KMS-11 (cell line): ENCODE data around the gene ZFP28.

Experiments
- H2AFZ ChIP-seq: fragments of 200-600 bp; sonication (generic); 2 replicates; pipeline ENCODE4 v1.6.1; 2016; ENCODE audit warnings: antibody characterized with exemption, mixed run types, low read depth
- H3K27ac ChIP-seq: fragments of 200-600 bp; sonication (generic); 2 replicates; pipeline ENCODE4 v1.6.1; 2016; ENCODE audit warnings: mild to moderate bottlenecking, mixed run types
- H3K27me3 ChIP-seq: fragments of 200-600 bp; sonication (generic); 2 replicates; pipeline ENCODE4 v1.6.1; 2017; ENCODE audit warnings: mild to moderate bottlenecking, low read depth, mixed run types, moderate library complexity; ENCODE audit not compliant: insufficient read depth
- H3K36me3 ChIP-seq: fragments of 200-600 bp; sonication (generic); 2 replicates; pipeline ENCODE4 v1.6.1; 2017; ENCODE audit warnings: mild to moderate bottlenecking, mixed run types; ENCODE audit not compliant: insufficient read depth
- H3K4me1 ChIP-seq: fragments of 200-600 bp; sonication (generic); 2 replicates; pipeline ENCODE4 v1.6.1; 2016; ENCODE audit warnings: mild to moderate bottlenecking, low read depth, mixed run types; ENCODE audit not compliant: poor library complexity, severe bottlenecking
- H3K4me2 ChIP-seq: fragments of 200-600 bp; sonication (generic); 2 replicates; pipeline ENCODE4 v1.7.0; 2016; ENCODE audit warnings: mild to moderate bottlenecking, mixed run types
- H3K4me3 ChIP-seq: fragments of 200-600 bp; sonication (generic); IDR thresholded peaks from 2 replicates; pipeline ENCODE4 v1.6.1; 2017; ENCODE audit warnings: low read depth, low read length, mixed read lengths; ENCODE audit not compliant: insufficient read depth
- H3K79me2 ChIP-seq: fragments of 200-600 bp; sonication (generic); 2 replicates; pipeline ENCODE4 v1.6.1; 2016; ENCODE audit warnings: low read depth, mixed run types; ENCODE audit not compliant: insufficient read depth
- H3K9ac ChIP-seq: fragments of 200-600 bp; sonication (generic); 2 replicates; pipeline ENCODE4 v1.6.1; 2016; ENCODE audit warnings: mild to moderate bottlenecking, mixed run types
- H4K20me1 ChIP-seq: fragments of 200-600 bp; sonication (generic); 2 replicates; pipeline ENCODE4 v1.6.1; 2016; ENCODE audit warnings: mild to moderate bottlenecking, mixed run types; ENCODE audit not compliant: insufficient read depth
- TF ChIP-seq, protein P1 (sequence below): fragments of 200-600 bp; sonication (generic); conservative IDR thresholded peaks from 2 replicates; pipeline ENCODE4 v1.6.1; 2017; ENCODE audit warnings: low read depth, mild to moderate bottlenecking, antibody characterized with exemption, low read length, moderate library complexity, mixed read lengths

ZFP28 gene

DNA sequence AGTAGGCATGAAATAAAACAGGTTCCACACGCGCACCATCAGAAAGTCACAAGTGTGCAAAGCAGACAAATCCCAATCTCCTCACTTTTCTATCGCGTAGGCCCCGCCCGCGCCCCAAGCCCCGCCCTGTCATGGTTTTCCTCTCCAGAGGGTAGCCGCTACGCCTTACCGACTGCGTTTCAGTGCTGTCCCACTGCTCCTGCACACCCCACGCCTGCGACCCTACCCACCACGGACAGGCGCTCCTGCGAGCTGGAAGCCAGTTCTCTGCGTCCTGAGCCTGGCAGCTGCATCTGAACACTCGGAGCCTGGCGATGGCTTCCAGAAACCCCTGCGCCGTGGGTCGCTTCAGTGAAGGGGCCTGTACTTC is 28.1 kb downstream of the ZFP28 start:
- Histone ChIP-seq H3K79me2 (no peaks in the 10 kb centered on the region), H3K9ac (peak overlapping the region; percentile 44; the same call in 1 of the 2 replicates), H3K4me2 (peak overlapping the region; percentile 34; the same call in 1 of the 2 replicates), H3K36me3 (no peaks in the 10 kb centered on the region), H3K27ac (no peak overlapping the region), H3K4me3 (no peak overlapping the region), H4K20me1 (no peaks in the 10 kb centered on the region), H3K4me1 (no peaks in the 10 kb centered on the region), H3K27me3 (no peaks in the 10 kb centered on the region), H2AFZ (peak overlapping the region; percentile 97)
- TF ChIP-seq, protein P1, sequence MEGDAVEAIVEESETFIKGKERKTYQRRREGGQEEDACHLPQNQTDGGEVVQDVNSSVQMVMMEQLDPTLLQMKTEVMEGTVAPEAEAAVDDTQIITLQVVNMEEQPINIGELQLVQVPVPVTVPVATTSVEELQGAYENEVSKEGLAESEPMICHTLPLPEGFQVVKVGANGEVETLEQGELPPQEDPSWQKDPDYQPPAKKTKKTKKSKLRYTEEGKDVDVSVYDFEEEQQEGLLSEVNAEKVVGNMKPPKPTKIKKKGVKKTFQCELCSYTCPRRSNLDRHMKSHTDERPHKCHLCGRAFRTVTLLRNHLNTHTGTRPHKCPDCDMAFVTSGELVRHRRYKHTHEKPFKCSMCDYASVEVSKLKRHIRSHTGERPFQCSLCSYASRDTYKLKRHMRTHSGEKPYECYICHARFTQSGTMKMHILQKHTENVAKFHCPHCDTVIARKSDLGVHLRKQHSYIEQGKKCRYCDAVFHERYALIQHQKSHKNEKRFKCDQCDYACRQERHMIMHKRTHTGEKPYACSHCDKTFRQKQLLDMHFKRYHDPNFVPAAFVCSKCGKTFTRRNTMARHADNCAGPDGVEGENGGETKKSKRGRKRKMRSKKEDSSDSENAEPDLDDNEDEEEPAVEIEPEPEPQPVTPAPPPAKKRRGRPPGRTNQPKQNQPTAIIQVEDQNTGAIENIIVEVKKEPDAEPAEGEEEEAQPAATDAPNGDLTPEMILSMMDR: no peak

DNA sequence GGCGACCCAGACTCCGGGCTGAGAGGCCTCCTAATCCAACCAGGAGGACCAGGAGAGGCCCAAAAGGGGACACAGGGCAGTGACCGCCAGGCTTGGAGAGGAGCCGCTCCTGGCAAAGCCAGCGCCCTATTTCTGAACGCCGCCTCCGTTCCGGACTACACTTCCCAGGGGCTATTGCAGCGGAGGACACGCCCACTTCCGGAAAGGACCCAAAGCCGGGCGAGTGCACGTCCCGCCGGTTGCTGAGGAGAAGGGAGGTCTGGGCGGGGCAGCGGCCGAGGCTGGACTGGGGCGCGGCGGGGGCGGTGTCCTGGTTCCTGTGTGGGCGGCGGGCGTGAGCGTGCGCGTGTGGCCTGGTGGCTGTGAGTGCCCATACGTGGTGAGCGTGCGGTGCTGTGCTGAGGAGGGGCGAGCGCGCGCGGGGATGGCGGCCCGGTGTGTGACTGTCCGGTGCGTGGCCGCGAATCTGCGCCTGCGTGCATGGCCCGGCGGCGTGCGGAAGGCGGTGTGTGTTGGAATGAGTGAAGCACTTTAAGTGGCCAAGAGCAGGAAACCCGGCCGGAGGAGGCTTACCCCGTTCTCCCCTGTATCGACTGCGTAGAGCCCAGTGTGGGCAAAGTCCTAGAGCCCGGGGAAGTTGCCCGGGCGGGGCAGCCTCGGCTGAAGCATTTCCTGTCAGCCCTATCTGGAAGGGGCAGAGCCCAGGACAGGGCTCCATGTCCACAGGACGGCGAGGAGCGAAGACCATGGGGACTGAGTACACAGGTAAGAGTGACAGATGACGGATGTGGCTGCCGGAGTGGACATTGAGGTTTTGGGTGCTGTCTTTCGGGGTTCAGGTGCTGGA is 28.7 kb downstream of the ZFP28 start, which contains the start of gene ZNF470:
TSS of gene ZNF470 (plus strand) at position 195 of the 847 bp plus-strand sequence. CDS start 2,844 bp downstream, outside the sequence.
- Histone ChIP-seq H3K36me3 (no peaks in the 10 kb centered on the region), H3K4me3 (no peak within 1 kb of the TSS), H4K20me1 (no peaks in the 10 kb centered on the region), H3K4me2 (peak within 1 kb of the TSS; percentile 34; the same call in 1 of the 2 replicates), H3K79me2 (no peaks in the 10 kb centered on the region), H3K27ac (no peak within 1 kb of the TSS), H3K27me3 (no peaks in the 10 kb centered on the region), H3K9ac (peak within 1 kb of the TSS; percentile 44; the same call in 1 of the 2 replicates), H3K4me1 (no peaks in the 10 kb centered on the region), H2AFZ (peak within 1 kb of the TSS; percentile 97)
- TF ChIP-seq, protein P1: no peak

DNA sequence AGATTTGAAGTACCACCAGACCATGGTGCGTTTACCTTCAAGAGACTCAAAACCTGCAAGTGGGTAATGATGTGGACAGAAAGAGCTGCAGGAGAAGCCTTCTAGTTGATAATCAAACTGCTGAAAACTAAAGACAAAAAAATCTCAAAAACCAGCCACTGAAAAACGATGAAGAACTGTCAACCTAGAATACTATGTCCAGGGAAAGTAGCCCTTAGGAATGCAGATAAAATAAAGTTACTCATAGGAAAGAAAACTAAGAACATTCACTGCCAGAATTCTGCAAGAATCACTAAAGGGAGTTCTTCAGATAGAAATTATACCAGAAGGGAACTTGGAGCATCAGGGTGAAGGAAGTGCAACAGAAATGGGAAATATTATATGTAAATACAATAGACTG is 33.8 kb downstream of the ZFP28 start:
- Histone ChIP-seq H3K4me3 (no peak overlapping the region), H3K9ac (no peak overlapping the region), H2AFZ (no peak overlapping the region), H3K36me3 (no peaks in the 10 kb centered on the region; the same call in 1 of the 2 replicates), H3K4me2 (no peak overlapping the region), H3K27ac (no peak overlapping the region), H3K79me2 (no peaks in the 10 kb centered on the region), H3K4me1 (no peaks in the 10 kb centered on the region), H3K27me3 (no peaks in the 10 kb centered on the region), H4K20me1 (no peaks in the 10 kb centered on the region)
- TF ChIP-seq, protein P1: no peak

DNA sequence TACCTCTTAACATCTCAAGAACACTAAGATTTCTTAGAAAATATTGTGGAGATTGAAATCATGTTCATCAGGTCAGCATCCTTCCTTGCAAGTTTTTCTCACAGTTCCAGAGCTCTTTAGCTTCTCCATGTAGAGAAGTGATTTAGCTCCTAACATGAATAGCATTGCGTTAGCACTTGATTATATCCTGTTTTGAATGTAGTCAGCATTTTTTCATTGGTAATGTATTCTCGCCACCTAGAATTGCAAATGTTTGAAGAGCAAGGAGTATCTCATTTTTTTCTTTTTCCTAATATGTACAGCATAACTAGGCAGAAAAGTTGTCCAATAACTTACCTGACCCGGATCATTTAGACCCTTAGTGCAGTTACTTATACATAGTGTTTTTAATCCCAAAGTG is 35.2 kb downstream of the ZFP28 start:
- TF ChIP-seq, protein P1: no peak
- no peaks in the 10 kb centered on the region for H3K4me1 ChIP-seq
- H3K27me3 ChIP-seq: no peaks in the 10 kb centered on the region
- no peak overlapping the region for H3K4me2 ChIP-seq
- no peak overlapping the region for H3K4me3 ChIP-seq
- H2AFZ ChIP-seq: no peak overlapping the region
- no peaks in the 10 kb centered on the region for H3K79me2 ChIP-seq
- no peaks in the 10 kb centered on the region; the same call in 1 of the 2 replicates for H3K36me3 ChIP-seq
- H3K27ac ChIP-seq: no peak overlapping the region
- no peak overlapping the region for H3K9ac ChIP-seq
- H4K20me1 ChIP-seq: no peaks in the 10 kb centered on the region
